Measurements from ENCODE around the gene SLC43A1. TPM values are rescaled to one million over a fixed set of nuclear protein-coding genes. Genes with fewer than 3 reads are reported as not detected.

The SLC43A1 gene
- polyA plus RNA-seq, 3 donors = 5.4 to 6.2 (median 5.8) TPM

GRCh38 chr11:57456960-57457642, 58.4 kb downstream of the SLC43A1 start:
- peak; percentile 70 to 83 (median 83) for DNase-seq
- H3K36me3 ChIP-seq (replicated peaks in 1 of 2; ENCODE audit: control insufficient read depth in 1 of 2, insufficient read depth in 2 of 2, low read length in 2 of 2) = no peaks in the 10 kb centered on the region
- peaks cover 0 to 14% of the 10 kb centered on the region in 2 donors for H3K36me3 Mint-ChIP-seq
- TF ChIP-seq, protein P1, sequence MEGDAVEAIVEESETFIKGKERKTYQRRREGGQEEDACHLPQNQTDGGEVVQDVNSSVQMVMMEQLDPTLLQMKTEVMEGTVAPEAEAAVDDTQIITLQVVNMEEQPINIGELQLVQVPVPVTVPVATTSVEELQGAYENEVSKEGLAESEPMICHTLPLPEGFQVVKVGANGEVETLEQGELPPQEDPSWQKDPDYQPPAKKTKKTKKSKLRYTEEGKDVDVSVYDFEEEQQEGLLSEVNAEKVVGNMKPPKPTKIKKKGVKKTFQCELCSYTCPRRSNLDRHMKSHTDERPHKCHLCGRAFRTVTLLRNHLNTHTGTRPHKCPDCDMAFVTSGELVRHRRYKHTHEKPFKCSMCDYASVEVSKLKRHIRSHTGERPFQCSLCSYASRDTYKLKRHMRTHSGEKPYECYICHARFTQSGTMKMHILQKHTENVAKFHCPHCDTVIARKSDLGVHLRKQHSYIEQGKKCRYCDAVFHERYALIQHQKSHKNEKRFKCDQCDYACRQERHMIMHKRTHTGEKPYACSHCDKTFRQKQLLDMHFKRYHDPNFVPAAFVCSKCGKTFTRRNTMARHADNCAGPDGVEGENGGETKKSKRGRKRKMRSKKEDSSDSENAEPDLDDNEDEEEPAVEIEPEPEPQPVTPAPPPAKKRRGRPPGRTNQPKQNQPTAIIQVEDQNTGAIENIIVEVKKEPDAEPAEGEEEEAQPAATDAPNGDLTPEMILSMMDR (IDR thresholded peaks at IDR 0.05) = peak; percentile 97
- H3K27ac ChIP-seq (ENCODE audit: low read depth in 1 of 2, low read length in 2 of 2) = no peak overlapping the region
- peaks cover 39 to 48% (median 43%) of the 10 kb centered on the region in 3 donors for H3K27me3 Mint-ChIP-seq (ENCODE audit: low read depth in 3 of 3)
- H3K4me3 Mint-ChIP-seq = peak overlapping the region; percentile 51 to 83
- no peak overlapping the region for H3K9ac ChIP-seq (ENCODE audit: insufficient read depth, low read length, poor library complexity, severe bottlenecking)
- H3K4me1 Mint-ChIP-seq = peaks cover 35% of the 10 kb centered on the region
- 6% methylated on average over 11 of the region's 19 CpGs for WGBS (ENCODE audit: insufficient coverage)
- no peaks in the 10 kb centered on the region for H3K79me2 ChIP-seq (ENCODE audit: insufficient read depth, low read length)
- peaks cover 37 to 40% of the 10 kb centered on the region in 2 donors for H3K4me1 ChIP-seq (ENCODE audit: control insufficient read depth in 1 of 2, insufficient read depth in 2 of 2, low read length in 2 of 2)
- intact Hi-C loops (cut with micrococcal nuclease) = loop anchor here (2.0 to 10.0 kb wide), 3 partner anchors 70 to 188 kb away; partner anchors contain the start of gene YPEL4 (in 2 of the 2)
- peak overlapping the region; percentile 17 for H3K4me2 ChIP-seq (replicated peaks; ENCODE audit: extremely low read depth, low read length, poor library complexity, severe bottlenecking)
- H3K9me3 Mint-ChIP-seq = peaks cover 0 to 28% (median 7%) of the 10 kb centered on the region in 7 donors
- peaks cover 25 to 49% of the 10 kb centered on the region in 2 donors for H3K27me3 ChIP-seq (ENCODE audit: control insufficient read depth in 2 of 2, insufficient read depth in 2 of 2, low read length in 2 of 2)
- H2AFZ ChIP-seq (ENCODE audit: insufficient read depth, low read depth, low read length, poor library complexity, severe bottlenecking) = no peak overlapping the region
- no peaks in the 10 kb centered on the region for H4K20me1 ChIP-seq (ENCODE audit: insufficient read depth, low read length)
- peaks cover 0 to 4% of the 10 kb centered on the region in 2 donors for H3K9me3 ChIP-seq (replicated peaks in 1 of 2; ENCODE audit: control insufficient read depth in 1 of 2, insufficient read depth in 1 of 2, low read length in 2 of 2)
- peak overlapping the region in 3 of 7 donors; percentile 30 to 82 (median 58) for H3K27ac Mint-ChIP-seq
- H3K4me3 ChIP-seq (replicated peaks in 1 of 3; ENCODE audit: low read depth in 2 of 3, low read length in 3 of 3) = peak overlapping the region in 1 of 3 experiments; percentile 81

GRCh38 chr11:57453543-57454177, 61.8 kb downstream of the SLC43A1 start:
- peaks cover 0 to 8% (median 3%) of the 10 kb centered on the region in 7 donors for H3K9me3 Mint-ChIP-seq
- no peak overlapping the region for H3K27ac ChIP-seq (ENCODE audit: low read depth in 1 of 2, low read length in 2 of 2)
- no peak overlapping the region for H3K4me3 Mint-ChIP-seq
- H3K9ac ChIP-seq (ENCODE audit: insufficient read depth, low read length, poor library complexity, severe bottlenecking) = no peak overlapping the region
- DNase-seq = no peak
- no peak overlapping the region for H2AFZ ChIP-seq (ENCODE audit: insufficient read depth, low read depth, low read length, poor library complexity, severe bottlenecking)
- peaks cover 13% of the 10 kb centered on the region for H3K4me1 Mint-ChIP-seq
- H4K20me1 ChIP-seq (ENCODE audit: insufficient read depth, low read length) = no peaks in the 10 kb centered on the region
- H3K79me2 ChIP-seq (ENCODE audit: insufficient read depth, low read length) = no peaks in the 10 kb centered on the region
- TF ChIP-seq, protein P1 (IDR thresholded peaks at IDR 0.05) = no peak
- no peaks in the 10 kb centered on the region for H3K36me3 ChIP-seq (replicated peaks in 1 of 2; ENCODE audit: control insufficient read depth in 1 of 2, insufficient read depth in 2 of 2, low read length in 2 of 2)
- H3K4me3 ChIP-seq (replicated peaks in 1 of 3; ENCODE audit: low read depth in 2 of 3, low read length in 3 of 3) = no peak overlapping the region
- H3K9me3 ChIP-seq (replicated peaks in 1 of 2; ENCODE audit: control insufficient read depth in 1 of 2, insufficient read depth in 1 of 2, low read length in 2 of 2) = peaks cover 0 to 4% of the 10 kb centered on the region in 2 donors
- WGBS (ENCODE audit: insufficient coverage) = 100% methylated on average over 1 of the region's 2 CpGs
- peaks cover 13 to 17% (median 16%) of the 10 kb centered on the region in 3 donors for H3K27me3 Mint-ChIP-seq (ENCODE audit: low read depth in 3 of 3)
- H3K4me2 ChIP-seq (replicated peaks; ENCODE audit: extremely low read depth, low read length, poor library complexity, severe bottlenecking) = no peak overlapping the region
- peak overlapping the region in 1 of 7 donors; percentile 45 for H3K27ac Mint-ChIP-seq
- H3K36me3 Mint-ChIP-seq = peaks cover 0 to 2% of the 10 kb centered on the region in 2 donors
- intact Hi-C loops (cut with micrococcal nuclease) = loop anchor here (10.0 kb wide), 1 partner anchor 191 kb away; the partner anchor contains the start of gene YPEL4 (in 2 of the 2)
- peaks cover 14 to 16% of the 10 kb centered on the region in 2 donors for H3K4me1 ChIP-seq (ENCODE audit: control insufficient read depth in 1 of 2, insufficient read depth in 2 of 2, low read length in 2 of 2)
- H3K27me3 ChIP-seq (ENCODE audit: control insufficient read depth in 2 of 2, insufficient read depth in 2 of 2, low read length in 2 of 2) = peaks cover 10 to 17% of the 10 kb centered on the region in 2 donors
